GM12872 (cell line): Measurements from ENCODE around the gene FADS2.

Experiments used
- TF ChIP-seq, protein P1 (sequence below): IDR thresholded peaks from 3 replicates; pipeline ENCODE4 v1.5.1; 2011; ENCODE audit warnings: low read depth, mild to moderate bottlenecking, low read length, moderate library complexity; ENCODE audit not compliant: insufficient read depth

Gene FADS2

DNA sequence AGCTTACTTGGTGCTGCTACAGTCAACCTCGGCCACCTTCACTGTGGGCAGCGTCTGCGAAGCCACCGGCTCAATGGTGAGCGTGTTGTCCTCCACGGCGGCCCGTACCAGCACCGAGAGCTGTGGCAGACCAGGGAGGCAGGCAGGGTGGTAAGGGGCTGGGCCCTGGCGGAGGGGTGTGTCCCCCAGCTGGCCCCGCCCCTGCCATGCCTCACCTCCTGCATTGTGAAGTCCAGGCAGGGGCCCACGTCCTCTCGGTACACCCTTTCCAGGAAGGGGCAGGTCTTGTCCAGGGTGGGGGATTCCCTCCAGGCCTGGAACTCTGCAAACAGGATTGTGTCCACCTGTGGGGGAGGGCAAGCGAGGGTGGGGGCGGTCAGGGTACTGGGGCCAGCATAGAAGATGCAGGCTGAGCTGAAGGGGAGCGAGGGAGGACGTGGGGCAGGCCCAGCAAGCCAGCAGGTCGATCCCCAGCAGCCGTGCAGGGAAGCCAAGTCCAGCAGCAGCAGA is 76.5 kb downstream of the FADS2 start:
- TF ChIP-seq, protein P1, sequence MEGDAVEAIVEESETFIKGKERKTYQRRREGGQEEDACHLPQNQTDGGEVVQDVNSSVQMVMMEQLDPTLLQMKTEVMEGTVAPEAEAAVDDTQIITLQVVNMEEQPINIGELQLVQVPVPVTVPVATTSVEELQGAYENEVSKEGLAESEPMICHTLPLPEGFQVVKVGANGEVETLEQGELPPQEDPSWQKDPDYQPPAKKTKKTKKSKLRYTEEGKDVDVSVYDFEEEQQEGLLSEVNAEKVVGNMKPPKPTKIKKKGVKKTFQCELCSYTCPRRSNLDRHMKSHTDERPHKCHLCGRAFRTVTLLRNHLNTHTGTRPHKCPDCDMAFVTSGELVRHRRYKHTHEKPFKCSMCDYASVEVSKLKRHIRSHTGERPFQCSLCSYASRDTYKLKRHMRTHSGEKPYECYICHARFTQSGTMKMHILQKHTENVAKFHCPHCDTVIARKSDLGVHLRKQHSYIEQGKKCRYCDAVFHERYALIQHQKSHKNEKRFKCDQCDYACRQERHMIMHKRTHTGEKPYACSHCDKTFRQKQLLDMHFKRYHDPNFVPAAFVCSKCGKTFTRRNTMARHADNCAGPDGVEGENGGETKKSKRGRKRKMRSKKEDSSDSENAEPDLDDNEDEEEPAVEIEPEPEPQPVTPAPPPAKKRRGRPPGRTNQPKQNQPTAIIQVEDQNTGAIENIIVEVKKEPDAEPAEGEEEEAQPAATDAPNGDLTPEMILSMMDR: no peak

DNA sequence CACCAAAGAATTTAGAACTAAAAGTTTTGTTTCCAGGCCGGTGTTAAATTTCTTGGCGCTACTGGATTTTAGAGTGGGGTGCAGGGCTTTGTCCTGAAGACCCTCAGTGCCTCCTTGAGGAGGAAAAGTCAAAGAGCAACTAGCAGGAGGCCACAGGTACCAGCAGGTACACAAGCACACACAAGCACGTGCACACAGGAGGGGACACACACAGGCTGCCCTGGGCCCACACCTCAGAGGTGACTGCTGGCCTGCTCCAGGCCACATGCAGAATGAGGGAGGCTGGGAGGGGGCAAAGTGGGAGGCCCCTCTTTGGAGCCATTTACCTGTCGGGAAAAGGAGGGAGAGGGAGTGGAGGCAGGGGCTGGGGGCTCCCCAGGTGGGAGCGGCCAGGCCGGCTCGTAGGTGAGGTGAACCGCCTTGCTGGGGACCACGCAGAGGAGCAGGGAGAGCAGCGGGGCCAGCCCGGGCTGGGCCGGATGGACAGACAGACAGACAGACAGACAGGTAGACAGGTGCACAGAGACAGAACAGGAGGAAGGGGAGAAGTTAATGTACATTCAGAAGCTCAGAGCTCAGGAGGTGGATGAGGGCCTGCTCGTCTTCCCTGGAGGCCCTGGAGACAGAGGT is 77.1 kb downstream of the FADS2 start:
- TF ChIP-seq, protein P1: no peak

GRCh38 chr11:61905801-61906521 is 77.9 kb downstream of the FADS2 start:
- TF ChIP-seq, protein P1: no peak

- TF ChIP-seq, protein P1: no peak
Observed at GRCh38 chr11:61906522-61906909, 78.4 kb downstream of the FADS2 start.

DNA sequence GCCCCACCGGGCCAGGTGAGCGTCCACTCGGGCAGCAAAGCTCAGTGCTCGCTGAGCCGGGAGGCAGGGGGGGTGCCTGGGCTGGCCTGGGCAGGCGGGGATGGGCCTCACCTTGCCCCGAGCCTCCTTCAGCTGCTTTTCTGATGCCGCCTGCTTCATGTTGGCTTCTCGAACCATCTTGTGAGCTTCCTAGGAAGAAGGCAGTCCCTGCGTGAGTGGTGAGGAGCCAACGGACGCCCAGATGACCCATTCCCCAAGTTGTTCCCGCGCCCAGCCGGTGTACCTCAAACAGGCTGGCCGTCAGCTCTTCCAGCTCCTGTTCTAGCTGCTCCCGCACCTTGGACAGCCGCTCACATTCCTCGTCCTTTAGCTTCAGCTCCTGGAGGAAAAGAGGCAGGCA is 79.2 kb downstream of the FADS2 start:
- TF ChIP-seq, protein P1: no peak

GRCh38 chr11:61907871-61908729 is 80.0 kb downstream of the FADS2 start:
- TF ChIP-seq, protein P1: no peak

GRCh38 chr11:61908730-61909316 is 80.7 kb downstream of the FADS2 start:
- TF ChIP-seq, protein P1: no peak
